ENCODE measurements around the gene BRD8.
A peak's percentile ranks its signal among the peaks of the same experiment; 100 is the strongest.
"Not testable (repeated sequence)": the region's sequence is repeated elsewhere in the genome, so short reads cannot be mapped to it uniquely, and the experiment has no call there.

The BRD8 gene

GRCh38 chr5:138163721-138164120, 14.7 kb downstream of the BRD8 start:
- no peak for DNase-seq

- no peak for DNase-seq
These were observed 17.7 kb downstream of the BRD8 start for GRCh38 chr5:138160706-138161105.

GRCh38 chr5:138159666-138160065, 18.8 kb downstream of the BRD8 start:
- no peak for DNase-seq

GRCh38 chr5:138157626-138158025, 20.8 kb downstream of the BRD8 start:
- no peak for DNase-seq

GRCh38 chr5:138155977-138156376, 22.5 kb downstream of the BRD8 start:
- DNase-seq, result not testable (repeated sequence)

- DNase-seq, result no peak
These were observed 28.9 kb downstream of the BRD8 start for GRCh38 chr5:138149530-138149929.

GRCh38 chr5:138148811-138149210, 29.6 kb downstream of the BRD8 start:
- peak; percentile 43 to 51 (median 46) for DNase-seq

- DNase-seq, result not testable (repeated sequence)
These were observed 34.9 kb downstream of the BRD8 start for GRCh38 chr5:138143578-138143977.

- DNase-seq, result no peak
These were observed 36.7 kb downstream of the BRD8 start for GRCh38 chr5:138141734-138142133.

GRCh38 chr5:138140268-138140667, 38.2 kb downstream of the BRD8 start:
- no peak for DNase-seq

GRCh38 chr5:138139781-138140090, 38.7 kb downstream of the BRD8 start:
- peak; percentile 28 to 71 (median 57) for DNase-seq

- DNase-seq, result peak; percentile 14 to 53 (median 26)
These were observed 39.3 kb downstream of the BRD8 start, which contains the start of gene NME5 for GRCh38 chr5:138138949-138139780. NME5 (minus strand) TSS chr5:138139428; CDS start chr5:138138780, 648 bp downstream.

- DNase-seq, result no peak
These were observed 45.9 kb downstream of the BRD8 start for GRCh38 chr5:138132543-138132942.

- no peak for DNase-seq
These were observed 49.1 kb downstream of the BRD8 start for GRCh38 chr5:138129347-138129746.

- DNase-seq, result no peak
These were observed 50.1 kb downstream of the BRD8 start for GRCh38 chr5:138128334-138128733.

- DNase-seq, result no peak
These were observed 63.2 kb downstream of the BRD8 start for GRCh38 chr5:138115254-138115653.

- DNase-seq, result peak in 1 of 4 experiments; percentile 13
These were observed 66.5 kb downstream of the BRD8 start for GRCh38 chr5:138111937-138112336.

GRCh38 chr5:138111181-138111580, 67.2 kb downstream of the BRD8 start:
- DNase-seq, result no peak

GRCh38 chr5:138110266-138110963, 68.0 kb downstream of the BRD8 start:
- no peak for DNase-seq

GRCh38 chr5:138109463-138110265, 68.8 kb downstream of the BRD8 start:
- DNase-seq, result no peak

- no peak for DNase-seq
These were observed 71.2 kb downstream of the BRD8 start for GRCh38 chr5:138107213-138107612.

- DNase-seq, result no peak
These were observed 72.7 kb downstream of the BRD8 start for GRCh38 chr5:138105709-138106108.

- DNase-seq, result no peak
These were observed 75.2 kb downstream of the BRD8 start for GRCh38 chr5:138103319-138103637.

Data from suppressor macrophage (primary cell).